HCT116 (cell line): Measurements from ENCODE around the gene LIM2. TPM values are rescaled to one million over a fixed set of nuclear protein-coding genes. Genes with fewer than 3 reads are reported as not detected.

ENCODE experiments used
- ATAC-seq: fragments of 200-7000 bp; cut with Tn5 transposase; 2 replicates; pipeline ENCODE4 v1.9.1; 2020; ENCODE audit warnings: mild to moderate bottlenecking, moderate library complexity
- BruUV-seq: library from RNA; stranded (reverse); fragments of 400-500 nt; replicated peaks from 2 replicates; lab custom pipeline; 2021; lab: Mats Ljungman, UMichigan
- CTCF ChIA-PET: fragments of 300-600 bp; sonication (Branson Sonifier 250); formaldehyde crosslinking; loops from one replicate; lab custom pipeline; 2021; ENCODE audit warnings: antibody characterized with exemption; lab: Charles Lee
- POLR2A ChIA-PET: fragments of 300-600, 350-600 bp; sonication (Branson Sonifier 250); formaldehyde crosslinking; loops from one replicate; lab custom pipeline; 2021; ENCODE audit warnings: antibody characterized with exemption; lab: Charles Lee
- RAD21 ChIA-PET, 2 experiments: fragments of 300-600 bp; sonication (Branson Sonifier 250); formaldehyde crosslinking; loops; one replicate each; lab custom pipeline; 2023; ENCODE audit warnings: low total read pairs in 2 of 2; ENCODE audit not compliant: uncharacterized antibody in 2 of 2, unreplicated experiment in 2 of 2, low non-redundant PET in 1 of 2; lab: Charles Lee
- DNase-seq: peaks from one replicate; pipeline ENCODE4 v3.0.0-alpha.2; 2010; ENCODE audit warnings: low read depth, low spot score
- H2AFZ ChIP-seq: fragments of 200-600 bp; shearing (Covaris generic), sonication (generic); 2 replicates; pipeline ENCODE4 v1.6.1; 2017; ENCODE audit warnings: low read depth, mixed run types, mixed read lengths, antibody characterized with exemption, low read length; ENCODE audit not compliant: poor library complexity, severe bottlenecking
- H3K27ac ChIP-seq: 2 replicates; pipeline ENCODE4 v1.5.1; 2012; ENCODE audit warnings: low read depth, low read length
- H3K27me3 ChIP-seq: fragments of 200-600 bp; sonication (generic); 2 replicates; pipeline ENCODE4 v1.6.1; 2016; ENCODE audit warnings: mixed run types, low read length, mixed read lengths; ENCODE audit not compliant: insufficient read depth
- H3K36me3 ChIP-seq, 2 experiments: fragments of 200-500 bp in 1 of 2; fragments of 200-600 bp in 1 of 2; sonication (Bioruptor generic) in 1 of 2; sonication (generic) in 1 of 2; 2 replicates each; pipeline versions ENCODE4 v1.5.1 to v1.6.1; 2014 to 2016; ENCODE audit warnings: low read length in 2 of 2, inconsistent platforms in 1 of 2, mixed read lengths in 1 of 2, mixed run types in 1 of 2; ENCODE audit not compliant: insufficient read depth in 2 of 2, control insufficient read depth in 1 of 2
- H3K4me1 ChIP-seq, 2 experiments: fragments of 200-600 bp in 1 of 2; sonication (generic) in 1 of 2; 2 replicates each; pipeline versions ENCODE4 v1.5.1 to v1.6.1; 2012 to 2017; ENCODE audit warnings: low read length in 2 of 2, inconsistent platforms in 1 of 2, mild to moderate bottlenecking in 1 of 2, mixed read lengths in 1 of 2, mixed run types in 1 of 2, moderate library complexity in 1 of 2; ENCODE audit not compliant: insufficient read depth in 2 of 2, control insufficient read depth in 1 of 2
- H3K4me2 ChIP-seq: fragments of 200-600 bp; sonication (generic); 2 replicates; pipeline ENCODE4 v1.6.1; 2017; ENCODE audit warnings: mixed run types, low read length, mixed read lengths
- H3K4me3 ChIP-seq, 2 experiments: fragments of 200-600 bp in 1 of 2; sonication (generic) in 1 of 2; replicated peaks in 1 of 2; 2 replicates each; pipeline ENCODE4 v1.5.1; 2011 to 2016; ENCODE audit warnings: low read length in 2 of 2, control low read depth in 1 of 2, low read depth in 1 of 2, mild to moderate bottlenecking in 1 of 2, mixed read lengths in 1 of 2, mixed run types in 1 of 2
- H3K79me2 ChIP-seq: fragments of 200-600 bp; sonication (generic); 2 replicates; pipeline ENCODE4 v1.6.1; 2017; ENCODE audit warnings: mild to moderate bottlenecking, mixed run types, low read length, moderate library complexity, mixed read lengths; ENCODE audit not compliant: insufficient read depth
- H3K9ac ChIP-seq: fragments of 200-600 bp; sonication (generic); 2 replicates; pipeline ENCODE4 v1.6.1; 2016; ENCODE audit warnings: low read length, mixed read lengths
- H3K9me2 ChIP-seq: fragments of 200-600 bp; sonication (generic), shearing (Covaris generic); 2 replicates; pipeline ENCODE4 v1.6.1; 2017; ENCODE audit warnings: mixed run types, mild to moderate bottlenecking, moderate library complexity; ENCODE audit not compliant: insufficient read depth
- H3K9me3 ChIP-seq, 2 experiments: fragments of 200-500 bp in 1 of 2; fragments of 200-600 bp in 1 of 2; sonication (Bioruptor generic) in 1 of 2; sonication (generic) in 1 of 2; 2 replicates each; pipeline ENCODE4 v1.6.1; 2014 to 2017; ENCODE audit warnings: low read length in 2 of 2, mixed read lengths in 2 of 2, inconsistent platforms in 1 of 2, low read depth in 1 of 2, mild to moderate bottlenecking in 1 of 2, mixed run types in 1 of 2, moderate library complexity in 1 of 2; ENCODE audit not compliant: control insufficient read depth in 1 of 2, insufficient read depth in 1 of 2
- H4K20me1 ChIP-seq: fragments of 200-600 bp; sonication (generic), shearing (Covaris generic); 2 replicates; pipeline ENCODE4 v1.6.1; 2017; ENCODE audit warnings: mixed run types, mild to moderate bottlenecking, moderate library complexity; ENCODE audit not compliant: insufficient read depth
- CBX3 ChIP-seq: IDR thresholded peaks from 2 replicates; pipeline ENCODE4 v1.6.1; 2012; ENCODE audit warnings: low read depth
- CEBPB ChIP-seq: IDR thresholded peaks from 2 replicates; pipeline ENCODE4 v1.6.1; 2012; ENCODE audit warnings: low read depth
- EGR1 ChIP-seq: IDR thresholded peaks from 2 replicates; pipeline ENCODE4 v1.6.1; 2012; ENCODE audit warnings: low read depth
- ELF1 ChIP-seq: IDR thresholded peaks from 2 replicates; pipeline ENCODE4 v1.6.1; 2012; ENCODE audit warnings: low read depth, borderline replicate concordance
- FOSL1 ChIP-seq: IDR thresholded peaks from 2 replicates; pipeline ENCODE4 v1.6.1; 2012; ENCODE audit warnings: low read depth
- JUND ChIP-seq: IDR thresholded peaks from 2 replicates; pipeline ENCODE4 v1.6.1; 2012
- POLR2A ChIP-seq: IDR thresholded peaks from 2 replicates; pipeline ENCODE4 v1.7.0; 2011; ENCODE audit warnings: borderline replicate concordance; ENCODE audit not compliant: insufficient read depth, insufficient read length; ENCODE audit errors: extremely low read depth
- POLR2AphosphoS5 ChIP-seq: IDR thresholded peaks from 2 replicates; pipeline ENCODE4 v1.6.1; 2011; ENCODE audit warnings: mild to moderate bottlenecking, low read depth, low read length, moderate library complexity
- SIN3A ChIP-seq: IDR thresholded peaks from 2 replicates; pipeline ENCODE4 v1.6.1; 2012; ENCODE audit warnings: low read depth
- SP1 ChIP-seq: IDR thresholded peaks from 2 replicates; pipeline ENCODE4 v1.6.1; 2012; ENCODE audit warnings: low read depth
- SRF ChIP-seq: IDR thresholded peaks from 2 replicates; pipeline ENCODE4 v1.6.1; 2012; ENCODE audit warnings: low read depth
- TCF7L2 ChIP-seq: IDR thresholded peaks from 2 replicates; pipeline ENCODE4 v1.7.0; 2011; ENCODE audit warnings: borderline replicate concordance, inconsistent platforms; ENCODE audit not compliant: insufficient read depth, insufficient read length; ENCODE audit errors: extremely low read depth
- intact Hi-C: fragments of 100-400 bp; cut with micrococcal nuclease; formaldehyde crosslinking; loops from 2 replicates; pipeline ENCODE4 v1.10.0; 2022
- total RNA-seq: library from RNA; stranded (reverse); gene quantifications from one replicate; pipeline ENCODE4 v1.2.1, GENCODE V29; 2021; ENCODE audit not compliant: unreplicated experiment
- TF ChIP-seq, protein P1 (sequence below): IDR thresholded peaks from 2 replicates; pipeline ENCODE4 v1.6.1; 2011; ENCODE audit warnings: mild to moderate bottlenecking, low read length, moderate library complexity; ENCODE audit not compliant: insufficient replicate concordance; ENCODE audit errors: extremely low read depth
- TF ChIP-seq, protein P2 (sequence below): IDR thresholded peaks from 2 replicates; pipeline ENCODE4 v1.6.1; 2012
- TF ChIP-seq, protein P3 (sequence below): IDR thresholded peaks from 2 replicates; pipeline ENCODE4 v1.6.1; 2012

The LIM2 gene
- total RNA-seq, 1 experiment from 2014 or later = not detected

DNA sequence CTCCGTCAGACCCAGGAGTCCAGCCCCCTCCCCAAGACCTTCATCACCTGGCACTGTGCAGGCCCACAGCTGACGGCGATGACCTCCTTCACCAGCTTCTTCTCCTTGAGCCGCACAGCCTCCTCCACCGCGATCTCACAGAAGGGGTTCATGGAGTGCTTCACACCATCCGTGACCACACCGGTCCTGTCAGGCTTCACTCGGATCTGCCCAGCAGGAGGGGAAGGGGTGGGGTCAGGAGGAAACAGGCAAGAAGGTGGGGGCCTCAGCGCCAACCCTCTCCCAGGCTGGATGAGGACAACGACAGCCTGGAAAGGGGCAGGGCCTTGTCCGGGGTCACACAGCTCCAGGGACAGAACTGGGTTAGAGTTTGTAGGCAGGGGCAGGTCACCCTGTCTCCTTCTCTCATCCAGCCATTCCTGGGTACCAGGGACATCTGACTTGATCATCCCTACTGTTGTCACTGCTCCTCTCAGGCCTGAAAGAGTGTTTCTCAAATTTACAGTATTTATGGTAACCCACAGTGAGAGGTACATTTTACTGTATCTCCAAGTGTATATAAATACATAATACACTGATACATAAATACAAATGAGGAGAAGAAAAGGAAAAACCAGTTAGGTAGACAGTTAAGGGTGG, 33.6 kb downstream of the LIM2 start:
- DNase-seq (no peak), ATAC-seq (no peak)
- Histone ChIP-seq H3K9me3 (no peaks in the 10 kb centered on the region), H3K27ac (no peak overlapping the region), H3K9ac (no peak overlapping the region), H3K4me2 (no peak overlapping the region), H3K4me1 (peaks cover 10 to 27% of the 10 kb centered on the region in 2 experiments), H3K9me2 (no peaks in the 10 kb centered on the region), H3K36me3 (peaks cover 3 to 14% of the 10 kb centered on the region in 2 experiments; a peak in 1 of 4 replicates), H3K27me3 (no peaks in the 10 kb centered on the region), H2AFZ (no peak overlapping the region), H3K4me3 (no peak overlapping the region), H3K79me2 (peaks cover 13% of the 10 kb centered on the region; the same call in 1 of the 2 replicates), H4K20me1 (no peaks in the 10 kb centered on the region)
- TF ChIP-seq CEBPB = no peak
- no peak for TF ChIP-seq POLR2AphosphoS5
- TF ChIP-seq, protein P1, sequence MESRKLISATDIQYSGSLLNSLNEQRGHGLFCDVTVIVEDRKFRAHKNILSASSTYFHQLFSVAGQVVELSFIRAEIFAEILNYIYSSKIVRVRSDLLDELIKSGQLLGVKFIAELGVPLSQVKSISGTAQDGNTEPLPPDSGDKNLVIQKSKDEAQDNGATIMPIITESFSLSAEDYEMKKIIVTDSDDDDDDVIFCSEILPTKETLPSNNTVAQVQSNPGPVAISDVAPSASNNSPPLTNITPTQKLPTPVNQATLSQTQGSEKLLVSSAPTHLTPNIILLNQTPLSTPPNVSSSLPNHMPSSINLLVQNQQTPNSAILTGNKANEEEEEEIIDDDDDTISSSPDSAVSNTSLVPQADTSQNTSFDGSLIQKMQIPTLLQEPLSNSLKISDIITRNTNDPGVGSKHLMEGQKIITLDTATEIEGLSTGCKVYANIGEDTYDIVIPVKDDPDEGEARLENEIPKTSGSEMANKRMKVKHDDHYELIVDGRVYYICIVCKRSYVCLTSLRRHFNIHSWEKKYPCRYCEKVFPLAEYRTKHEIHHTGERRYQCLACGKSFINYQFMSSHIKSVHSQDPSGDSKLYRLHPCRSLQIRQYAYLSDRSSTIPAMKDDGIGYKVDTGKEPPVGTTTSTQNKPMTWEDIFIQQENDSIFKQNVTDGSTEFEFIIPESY = no peak
- TF ChIP-seq EGR1 = no peak
- no peak for TF ChIP-seq JUND
- TF ChIP-seq SRF = no peak
- TF ChIP-seq SP1 = no peak
- TF ChIP-seq ELF1 = no peak
- no peak for TF ChIP-seq SIN3A
- no peak for TF ChIP-seq CBX3
- TF ChIP-seq, protein P2, sequence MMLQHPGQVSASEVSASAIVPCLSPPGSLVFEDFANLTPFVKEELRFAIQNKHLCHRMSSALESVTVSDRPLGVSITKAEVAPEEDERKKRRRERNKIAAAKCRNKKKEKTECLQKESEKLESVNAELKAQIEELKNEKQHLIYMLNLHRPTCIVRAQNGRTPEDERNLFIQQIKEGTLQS = no peak
- TF ChIP-seq, protein P3, sequence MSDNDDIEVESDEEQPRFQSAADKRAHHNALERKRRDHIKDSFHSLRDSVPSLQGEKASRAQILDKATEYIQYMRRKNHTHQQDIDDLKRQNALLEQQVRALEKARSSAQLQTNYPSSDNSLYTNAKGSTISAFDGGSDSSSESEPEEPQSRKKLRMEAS = no peak
- TF ChIP-seq POLR2A = no peak
- TF ChIP-seq TCF7L2 = no peak
- no peak for TF ChIP-seq FOSL1
- intact Hi-C loops = no loop called here
- POLR2A ChIA-PET = no interaction called here
- RAD21 ChIA-PET = no interaction called here
- BruUV-seq = no TSS peak
- CTCF ChIA-PET = no interaction called here
